Stimulated activated naive CD8-positive, alpha-beta T cell treated with anti-CD3 and anti-CD28 coated beads, Interleukin-15, Interleukin-2, amounts not matched to agents 100 ng/mL and 50 ng/mL, for 24 hours (primary cell): ENCODE results near the gene U2AF1L4.
A peak's percentile ranks its signal among the peaks of the same experiment; 100 is the strongest.

Experiments used
- H3K27ac Mint-ChIP-seq: one replicate; pipeline ENCODE4 v1.8.0; 2021; ENCODE audit warnings: mild to moderate bottlenecking, mixed read lengths
- H3K27me3 Mint-ChIP-seq: one replicate; pipeline ENCODE4 v1.8.0; 2021; ENCODE audit warnings: mixed read lengths
- H3K36me3 Mint-ChIP-seq: one replicate; pipeline ENCODE4 v1.8.0; 2021; ENCODE audit warnings: low read depth, mixed read lengths
- H3K4me1 Mint-ChIP-seq: one replicate; pipeline ENCODE4 v1.8.0; 2021; ENCODE audit warnings: low read depth, mixed read lengths
- H3K4me3 Mint-ChIP-seq: one replicate; pipeline ENCODE4 v1.8.0; 2021; ENCODE audit warnings: mild to moderate bottlenecking, mixed read lengths
- H3K9me3 Mint-ChIP-seq: one replicate; pipeline ENCODE4 v1.8.0; 2021; ENCODE audit warnings: mixed read lengths

U2AF1L4 gene

GRCh38 chr19:35784503-35785338, 39.5 kb upstream of the U2AF1L4 start:
- no peaks in the 10 kb centered on the region for H3K27me3 Mint-ChIP-seq
- H3K36me3 Mint-ChIP-seq, result no peaks in the 10 kb centered on the region
- H3K27ac Mint-ChIP-seq, result no peak overlapping the region
- no peaks in the 10 kb centered on the region for H3K4me1 Mint-ChIP-seq
- H3K9me3 Mint-ChIP-seq, result no peaks in the 10 kb centered on the region
- H3K4me3 Mint-ChIP-seq, result no peak overlapping the region

GRCh38 chr19:35783469-35784434, 38.5 kb upstream of the U2AF1L4 start:
- Mint-ChIP-seq H3K4me3 (no peak overlapping the region), H3K27ac (no peak overlapping the region), H3K4me1 (no peaks in the 10 kb centered on the region), H3K9me3 (no peaks in the 10 kb centered on the region), H3K27me3 (no peaks in the 10 kb centered on the region), H3K36me3 (no peaks in the 10 kb centered on the region)

GRCh38 chr19:35782589-35782988, 37.4 kb upstream of the U2AF1L4 start:
- Mint-ChIP-seq H3K27ac (no peak overlapping the region), H3K27me3 (no peaks in the 10 kb centered on the region), H3K36me3 (no peaks in the 10 kb centered on the region), H3K4me1 (no peaks in the 10 kb centered on the region), H3K4me3 (no peak overlapping the region), H3K9me3 (no peaks in the 10 kb centered on the region)

DNA sequence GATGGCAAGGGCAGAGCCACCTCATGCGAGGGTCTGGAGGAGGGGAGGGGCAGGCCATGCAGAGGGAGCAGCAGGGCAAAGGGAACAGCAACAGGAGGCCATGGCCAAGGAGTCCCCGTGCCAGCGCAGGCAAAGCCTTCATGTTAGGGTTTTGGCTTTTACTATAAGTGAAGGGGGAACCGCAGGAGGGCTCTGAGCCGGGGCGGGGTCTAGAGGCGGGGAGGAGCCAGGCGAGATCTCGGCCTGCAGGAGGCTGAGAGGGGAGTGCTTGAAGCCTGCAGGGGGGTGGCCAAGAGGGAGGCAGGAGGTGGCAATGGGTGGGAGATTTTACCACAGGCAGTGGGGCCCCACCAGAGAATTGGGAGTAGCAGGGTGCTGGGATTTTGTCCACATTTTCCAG, 36.4 kb upstream of the U2AF1L4 start:
- H3K27ac Mint-ChIP-seq, result no peak overlapping the region
- no peaks in the 10 kb centered on the region for H3K36me3 Mint-ChIP-seq
- H3K4me3 Mint-ChIP-seq, result no peak overlapping the region
- no peaks in the 10 kb centered on the region for H3K9me3 Mint-ChIP-seq
- no peaks in the 10 kb centered on the region for H3K4me1 Mint-ChIP-seq
- no peaks in the 10 kb centered on the region for H3K27me3 Mint-ChIP-seq

- Mint-ChIP-seq H3K27ac (no peak overlapping the region), H3K9me3 (no peaks in the 10 kb centered on the region), H3K36me3 (no peaks in the 10 kb centered on the region), H3K4me1 (peaks cover 5% of the 10 kb centered on the region), H3K27me3 (no peaks in the 10 kb centered on the region), H3K4me3 (no peak overlapping the region)
Measured at GRCh38 chr19:35780717-35781116, 35.5 kb upstream of the U2AF1L4 start.

GRCh38 chr19:35780058-35780457, 34.8 kb upstream of the U2AF1L4 start:
- Mint-ChIP-seq H3K27ac (no peak overlapping the region), H3K36me3 (no peaks in the 10 kb centered on the region), H3K4me1 (peaks cover 6% of the 10 kb centered on the region), H3K4me3 (no peak overlapping the region), H3K27me3 (no peaks in the 10 kb centered on the region), H3K9me3 (no peaks in the 10 kb centered on the region)

DNA sequence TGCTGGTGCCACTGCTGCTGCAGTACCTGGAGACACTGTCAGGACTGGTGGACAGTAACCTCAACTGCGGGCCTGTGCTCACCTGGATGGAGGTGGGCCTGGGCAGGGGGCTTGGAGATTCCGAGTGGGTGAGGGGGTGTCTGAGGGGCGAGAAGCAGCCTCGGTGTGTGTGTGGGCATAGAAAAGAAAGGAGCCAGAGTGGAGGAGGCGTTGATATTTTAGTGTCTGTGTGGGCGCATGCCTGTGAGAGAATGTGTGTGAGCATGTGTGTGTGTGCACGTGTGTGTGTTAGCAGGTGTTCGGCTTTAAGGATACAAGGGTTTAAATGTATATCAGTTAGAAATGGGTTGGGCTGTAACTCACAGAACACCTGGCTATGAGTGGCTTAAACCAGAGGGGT, 33.8 kb upstream of the U2AF1L4 start:
- no peak overlapping the region for H3K27ac Mint-ChIP-seq
- no peaks in the 10 kb centered on the region for H3K36me3 Mint-ChIP-seq
- H3K9me3 Mint-ChIP-seq, result no peaks in the 10 kb centered on the region
- H3K27me3 Mint-ChIP-seq, result no peaks in the 10 kb centered on the region
- H3K4me3 Mint-ChIP-seq, result no peak overlapping the region
- peaks cover 15% of the 10 kb centered on the region for H3K4me1 Mint-ChIP-seq

DNA sequence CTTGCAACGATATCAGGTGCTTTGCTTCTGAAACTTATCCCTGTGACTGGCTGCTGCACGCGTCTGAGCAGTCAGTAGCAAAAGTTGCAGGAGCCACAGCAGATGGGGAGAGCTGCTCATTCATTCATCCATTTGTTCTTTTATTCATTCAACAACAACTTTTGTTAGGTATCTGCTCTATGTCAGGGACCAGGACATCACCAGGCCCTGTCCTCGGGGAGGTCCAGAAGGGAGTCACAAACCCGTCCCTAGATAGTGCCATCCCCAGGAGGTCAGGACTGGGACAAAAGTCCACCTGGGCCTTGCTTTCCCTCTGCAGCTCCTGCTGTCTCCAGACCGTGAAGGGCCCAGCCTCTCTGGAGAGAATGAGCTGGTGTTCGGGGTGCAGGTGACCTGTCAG, 32.7 kb upstream of the U2AF1L4 start:
- Mint-ChIP-seq H3K9me3 (no peaks in the 10 kb centered on the region), H3K4me1 (peaks cover 15% of the 10 kb centered on the region), H3K36me3 (no peaks in the 10 kb centered on the region), H3K27ac (no peak overlapping the region), H3K27me3 (no peaks in the 10 kb centered on the region), H3K4me3 (no peak overlapping the region)

- Mint-ChIP-seq H3K27me3 (no peaks in the 10 kb centered on the region), H3K4me1 (peaks cover 15% of the 10 kb centered on the region), H3K36me3 (no peaks in the 10 kb centered on the region), H3K4me3 (peak overlapping the region; percentile 79), H3K27ac (no peak overlapping the region), H3K9me3 (no peaks in the 10 kb centered on the region)
Measured at GRCh38 chr19:35777086-35777841, 32.0 kb upstream of the U2AF1L4 start.

- Mint-ChIP-seq H3K4me3 (peak overlapping the region; percentile 79), H3K27ac (no peak overlapping the region), H3K27me3 (no peaks in the 10 kb centered on the region), H3K36me3 (no peaks in the 10 kb centered on the region), H3K9me3 (no peaks in the 10 kb centered on the region), H3K4me1 (peaks cover 15% of the 10 kb centered on the region)
Measured at GRCh38 chr19:35776102-35776788, 31.0 kb upstream of the U2AF1L4 start.

GRCh38 chr19:35775298-35776101, 30.3 kb upstream of the U2AF1L4 start, which contains the start of gene ARHGAP33:
ARHGAP33 (plus strand) TSS chr19:35775564; CDS start chr19:35775659, 95 bp downstream.
- H3K4me3 Mint-ChIP-seq, result peak within 1 kb of the TSS; percentile 79
- H3K27ac Mint-ChIP-seq, result no peak within 1 kb of the TSS
- H3K27me3 Mint-ChIP-seq, result no peaks in the 10 kb centered on the region
- no peaks in the 10 kb centered on the region for H3K9me3 Mint-ChIP-seq
- H3K36me3 Mint-ChIP-seq, result no peaks in the 10 kb centered on the region
- peaks cover 15% of the 10 kb centered on the region for H3K4me1 Mint-ChIP-seq

DNA sequence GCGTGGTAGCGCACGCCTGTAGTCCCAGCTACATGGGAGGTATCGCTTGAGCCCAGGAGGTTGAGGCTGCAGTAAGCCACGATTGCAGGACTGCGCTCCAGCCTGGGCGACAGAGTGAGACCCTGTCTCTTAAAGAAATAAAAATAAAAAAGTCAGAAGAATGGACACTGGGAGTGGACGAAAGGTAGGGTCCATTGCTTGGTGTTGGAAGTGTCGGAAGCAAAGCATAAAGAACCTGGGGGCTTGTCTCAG, 29.8 kb upstream of the U2AF1L4 start:
- Mint-ChIP-seq H3K4me1 (peaks cover 15% of the 10 kb centered on the region), H3K9me3 (no peaks in the 10 kb centered on the region), H3K27me3 (no peaks in the 10 kb centered on the region), H3K36me3 (no peaks in the 10 kb centered on the region), H3K27ac (no peak overlapping the region), H3K4me3 (peak overlapping the region; percentile 79)

GRCh38 chr19:35774274-35775045, 29.2 kb upstream of the U2AF1L4 start:
- H3K27me3 Mint-ChIP-seq, result no peaks in the 10 kb centered on the region
- peaks cover 15% of the 10 kb centered on the region for H3K4me1 Mint-ChIP-seq
- H3K4me3 Mint-ChIP-seq, result peak overlapping the region; percentile 79
- H3K27ac Mint-ChIP-seq, result no peak overlapping the region
- H3K36me3 Mint-ChIP-seq, result no peaks in the 10 kb centered on the region
- H3K9me3 Mint-ChIP-seq, result no peaks in the 10 kb centered on the region
